K562 (cell line): Measurements from ENCODE around the gene TMEM143. TPM values are rescaled to one million over a fixed set of nuclear protein-coding genes. Genes with fewer than 3 reads are reported as not detected.
A peak's percentile ranks its signal among the peaks of the same experiment; 100 is the strongest.

Experiments used
- ATAC-seq: fragments of 200-7000 bp; cut with Tn5 transposase; 3 replicates; pipeline ENCODE4 v1.9.1; 2020; ENCODE audit warnings: moderate library complexity
- Bru-seq: library from RNA; stranded (reverse); fragments of 400-500 nt; gene quantifications from one replicate; lab custom pipeline; 2021; lab: Mats Ljungman, UMichigan
- BruChase-seq, 2 experiments: library from RNA; stranded (reverse); fragments of 400-500 nt; gene quantifications; one replicate each; lab custom pipeline; 2021; lab: Mats Ljungman, UMichigan
- BruUV-seq: library from RNA; stranded (reverse); fragments of 400-500 nt; replicated peaks from 2 replicates; lab custom pipeline; 2021; lab: Mats Ljungman, UMichigan
- CTCF ChIA-PET: fragments of 300-600 bp; formaldehyde crosslinking; extraction: SDS; loops from one replicate; lab custom pipeline; 2021; ENCODE audit warnings: low intra/inter-chr PET ratio; lab: Yijun Ruan, JAX
- POLR2A ChIA-PET: fragments of 300-600, 350-650 bp; sonication (Branson Sonifier 250); formaldehyde crosslinking; extraction: SDS; loops from one replicate; lab custom pipeline; 2021; ENCODE audit warnings: antibody characterized with exemption, inconsistent platforms; lab: Yijun Ruan, JAX
- DNase-seq, 4 experiments: peaks; one replicate each; pipeline versions ENCODE4 v3.0.0 to v3.0.0-alpha.2; 2011 to 2018; ENCODE audit warnings: low spot score in 3 of 4, mixed read lengths in 3 of 4; ENCODE audit errors: extremely low read depth in 1 of 4
- FAIRE-seq: peaks from 2 replicates; lab custom pipeline; 2011; peaks lifted over from hg19 to GRCh38; lab: Jason Lieb, UNC
- H2AFZ ChIP-seq: 2 replicates; pipeline ENCODE4 v1.6.0; 2011; ENCODE audit warnings: low read depth, low read length, control low read depth, inconsistent platforms
- H3K27ac ChIP-seq: fragments of 200-600 bp; 3 replicates; pipeline ENCODE4 v1.8.0; 2011; ENCODE audit warnings: low read depth, mild to moderate bottlenecking, control low read depth, inconsistent platforms, low read length, moderate library complexity, mixed read lengths; ENCODE audit errors: extremely low read depth
- H3K27me3 ChIP-seq, 2 experiments: fragments of 300-600 bp in 1 of 2; 2 replicates in 1 of 2; 3 replicates in 1 of 2; pipeline versions ENCODE4 v1.6.0 to v1.8.0; 2011; ENCODE audit warnings: inconsistent platforms in 2 of 2, low read length in 2 of 2, mild to moderate bottlenecking in 1 of 2, mixed read lengths in 1 of 2, moderate library complexity in 1 of 2; ENCODE audit not compliant: control insufficient read depth in 2 of 2, insufficient read depth in 2 of 2
- H3K36me3 ChIP-seq: fragments of 300-600 bp; 3 replicates; pipeline ENCODE4 v1.8.0; 2011; ENCODE audit warnings: mild to moderate bottlenecking, low read length, inconsistent platforms; ENCODE audit not compliant: control insufficient read depth, insufficient read depth
- H3K4me1 ChIP-seq, 2 experiments: fragments of 200-600 bp in 1 of 2; replicated peaks in 1 of 2; 2 replicates in 1 of 2; 3 replicates in 1 of 2; pipeline versions ENCODE4 v1.5.1 to v1.8.0; 2011; ENCODE audit warnings: inconsistent platforms in 2 of 2, low read length in 2 of 2, mild to moderate bottlenecking in 1 of 2, mixed read lengths in 1 of 2, moderate library complexity in 1 of 2; ENCODE audit not compliant: control insufficient read depth in 2 of 2, insufficient read depth in 2 of 2
- H3K4me2 ChIP-seq: 2 replicates; pipeline ENCODE4 v1.6.1; 2011; ENCODE audit warnings: low read length, control low read depth, inconsistent platforms, mixed read lengths; ENCODE audit not compliant: insufficient read depth
- H3K4me3 ChIP-seq: fragments of 200-600 bp; sonication (generic), shearing (Covaris generic); 2 replicates; pipeline ENCODE4 v1.5.1; 2016; ENCODE audit warnings: control low read depth, inconsistent platforms
- H3K79me2 ChIP-seq: fragments of 200-600 bp; 3 replicates; pipeline ENCODE4 v1.8.0; 2011; ENCODE audit warnings: low read length, inconsistent platforms; ENCODE audit not compliant: control insufficient read depth, insufficient read depth
- H3K9ac ChIP-seq, 2 experiments: 2 replicates each; pipeline versions ENCODE4 v1.6.0 to v1.6.1; 2011; ENCODE audit warnings: low read depth in 2 of 2, low read length in 2 of 2, control low read depth in 1 of 2, inconsistent platforms in 1 of 2, mild to moderate bottlenecking in 1 of 2, mixed read lengths in 1 of 2; ENCODE audit not compliant: insufficient read depth in 1 of 2
- H3K9me1 ChIP-seq: one replicate; pipeline ENCODE4 v1.6.0; 2011; ENCODE audit warnings: inconsistent platforms, mild to moderate bottlenecking, low read length, moderate library complexity; ENCODE audit not compliant: control insufficient read depth, insufficient read depth
- H3K9me3 ChIP-seq: replicated peaks from 2 replicates; pipeline ENCODE4 v1.5.1; 2011; ENCODE audit warnings: low read depth, low read length, inconsistent platforms; ENCODE audit not compliant: control insufficient read depth, insufficient read depth
- H4K20me1 ChIP-seq: replicated peaks from 2 replicates; pipeline ENCODE4 v1.6.1; 2011; ENCODE audit warnings: low read length, inconsistent platforms, mixed read lengths; ENCODE audit not compliant: control insufficient read depth, insufficient read depth
- NBN ChIP-seq: fragments of 450-650 bp; IDR thresholded peaks from 2 replicates; pipeline ENCODE4 v1.6.1; 2016; ENCODE audit warnings: low read depth, mild to moderate bottlenecking
- NR1H2 ChIP-seq: sonication (generic); formaldehyde crosslinking; IDR thresholded peaks from 2 replicates; pipeline ENCODE4 v1.4.0; 2020; ENCODE audit warnings: mild to moderate bottlenecking, missing genetic modification reagents
- POLR3A ChIP-seq: IDR thresholded peaks from 2 replicates; pipeline ENCODE4 v1.6.1; 2011; ENCODE audit warnings: borderline replicate concordance, mild to moderate bottlenecking, moderate library complexity; ENCODE audit not compliant: insufficient read length, insufficient read depth; ENCODE audit errors: extremely low read depth
- RBM17 ChIP-seq: fragments of 200-400 bp; formaldehyde crosslinking; IDR thresholded peaks from 2 replicates; pipeline ENCODE4 v1.6.1; 2017; ENCODE audit warnings: low read depth, mild to moderate bottlenecking, low read length, borderline replicate concordance
- RFX1 ChIP-seq: fragments of 450-650 bp; IDR thresholded peaks from 2 replicates; pipeline ENCODE4 v1.6.1; 2016; ENCODE audit warnings: mild to moderate bottlenecking, moderate library complexity
- SMARCE1 ChIP-seq: fragments of 450-650 bp; IDR thresholded peaks from 2 replicates; pipeline ENCODE4 v1.7.1; 2016; ENCODE audit warnings: mild to moderate bottlenecking
- STAG1 ChIP-seq: sonication (generic); formaldehyde crosslinking; IDR thresholded peaks from 2 replicates; pipeline ENCODE4 v1.5.0; 2020; ENCODE audit warnings: missing genetic modification reagents, borderline replicate concordance
- TAL1 ChIP-seq: fragments of 450-650 bp; IDR thresholded peaks from 2 replicates; pipeline ENCODE4 v1.6.1; 2016; ENCODE audit warnings: mild to moderate bottlenecking
- TRIM24 ChIP-seq, 2 experiments: fragments of 450-650 bp; IDR thresholded peaks; 2 replicates each; pipeline ENCODE4 v1.6.1; 2016
- ZNF311 ChIP-seq: fragments of 250-450 bp; sonication (Bioruptor Pico); IDR thresholded peaks from 2 replicates; pipeline ENCODE4 v1.4.0; 2020; ENCODE audit warnings: mild to moderate bottlenecking, moderate library complexity
- ZNF717 ChIP-seq: fragments of 250-450 bp; sonication (Bioruptor Pico); IDR thresholded peaks from 2 replicates; pipeline ENCODE4 v1.5.0; 2021
- WGBS: fragments of 100-300 bp; shearing (Covaris generic); methylation state at CpG from one replicate; pipeline ENCODE4 v1.1.6; 2016; ENCODE audit warnings: low coverage, mixed read lengths; ENCODE audit not compliant: insufficient coverage; ENCODE audit errors: missing lambda C conversion rate; 5-methylcytosine and 5-hydroxymethylcytosine counted together
- in situ Hi-C: fragments of 300-500 bp; cut with MboI; formaldehyde crosslinking; loops from 4 replicates; pipeline ENCODE4 v1.15.0; 2018; ENCODE audit warnings: inconsistent platforms, mixed read lengths
- intact Hi-C: fragments of 100-400 bp; cut with micrococcal nuclease; formaldehyde crosslinking; loops from 2 replicates; pipeline ENCODE4 v1.14.2; 2022
- long read RNA-seq, 3 experiments: library from polyadenylated mRNA in 2 of 3; library from RNA in 1 of 3; unstranded in 2 of 3; stranded (forward) in 1 of 3; transcript quantifications; one replicate each; pipeline ENCODE4 v2.0.0, GENCODE V29; 2019 to 2022
- polyA minus RNA-seq, 3 experiments: library from RNA; depleted of rRNA, polyadenylated mRNA; stranded (reverse); fragments of >200 nt; gene quantifications; 2 replicates each; pipeline ENCODE4 v1.2.3, GENCODE V29; 2011
- polyA plus RNA-seq, 8 experiments: library from polyadenylated mRNA; depleted of rRNA in 4 of 8; stranded (reverse) in 5 of 8; unstranded in 3 of 8; fragments of >200 nt; fragmentation: Nextera tagmentation in 2 of 8; fragmentation: Illumina TruSeq in 1 of 8; extraction: Ambion mirVana in 2 of 8; extraction: Trizol in 1 of 8; gene quantifications; 2 replicates each; pipeline versions ENCODE4 v1.2.1 to v1.2.3, GENCODE V29; 2011 to 2014; ENCODE audit warnings: inconsistent platforms in 1 of 8, missing spikeins in 1 of 8
- total RNA-seq, 7 experiments: library from RNA; depleted of rRNA in 6 of 7; stranded (reverse); fragments of >200 nt in 6 of 7; fragmentation: Illumina TruSeq in 2 of 7; extraction: Trizol in 2 of 7; gene quantifications; 2 replicates each; pipeline versions ENCODE4 v1.2.1 to v1.2.3, GENCODE V29; 2011 to 2021; ENCODE audit warnings: low replicate concordance in 1 of 7
- TF ChIP-seq, protein P1 (sequence below): sonication (generic); formaldehyde crosslinking; IDR thresholded peaks from 2 replicates; pipeline ENCODE4 v1.8.0; 2022; ENCODE audit warnings: mild to moderate bottlenecking, missing genetic modification reagents

The TMEM143 gene
- total RNA-seq (2011; cell fraction: chromatin; rRNA removed; ENCODE audit: low replicate concordance) = 29.3 and 59.3 TPM in 2 replicates
- 38.5 and 49.2 TPM in 2 replicates for total RNA-seq (2011; cell fraction: nucleolus; rRNA removed)
- 33.1 and 37.4 TPM in 2 replicates for total RNA-seq (2011; cell fraction: nucleoplasm; rRNA removed)
- total RNA-seq (2014; rRNA removed) = 2.3 and 5.1 TPM in 2 replicates
- 0.96 and 1.9 TPM in 2 replicates for total RNA-seq (2014; rRNA removed; fragmentation: Illumina TruSeq; extraction: Trizol)
- total RNA-seq (2015; rRNA removed; fragmentation: Illumina TruSeq; extraction: Trizol) = 2.5 and 4.3 TPM in 2 replicates
- total RNA-seq (2021) = 7.9 and 8.8 TPM in 2 replicates
- 6.6 and 12.4 TPM in 2 replicates for polyA plus RNA-seq (2011; rRNA removed)
- 9.7 and 10.7 TPM in 2 replicates for polyA plus RNA-seq (2011; cell fraction: cytosol; rRNA removed)
- polyA plus RNA-seq (2011; cell fraction: nucleus; rRNA removed) = 52.1 and 58.7 TPM in 2 replicates
- 5.2 and 12.0 TPM in 2 replicates for polyA plus RNA-seq (2012)
- 4.7 and 5.0 TPM in 2 replicates for polyA plus RNA-seq (2014; fragmentation: Illumina TruSeq; extraction: Trizol)
- polyA plus RNA-seq (2014; fragmentation: Nextera tagmentation; extraction: Ambion mirVana) = under 1 TPM; 0.66 to 0.67 TPM
- polyA plus RNA-seq (2014; rRNA removed) = 7.2 and 7.8 TPM in 2 replicates
- polyA minus RNA-seq (2011; rRNA and poly(A)+ RNA removed) = 3.8 and 5.5 TPM in 2 replicates
- 10.0 and 12.9 TPM in 2 replicates for polyA minus RNA-seq (2011; cell fraction: cytosol; rRNA and poly(A)+ RNA removed)
- 8.5 and 16.0 TPM in 2 replicates for polyA minus RNA-seq (2011; cell fraction: nucleus; rRNA and poly(A)+ RNA removed)
- Bru-seq, nascent RNA = percentile 50 among the genes with signal in this experiment
- BruChase-seq, experiment 1, labeled RNA remaining after a 2-hour chase = percentile 47 among the genes with signal in this experiment
- BruChase-seq, experiment 2, labeled RNA remaining after a 6-hour chase = percentile 48 among the genes with signal in this experiment
- long read RNA-seq, experiment 1, partial matches to known transcripts = 3 of 11 reads
- long read RNA-seq, experiment 1, other reads (novel, unspliced or antisense) = 6 of 11 reads
- long read RNA-seq, experiment 2, partial matches to known transcripts = 0 of 8 reads
- long read RNA-seq, experiment 2, other reads (novel, unspliced or antisense) = 6 of 8 reads
- long read RNA-seq, experiment 3, partial matches to known transcripts = 0 of 4 reads
- long read RNA-seq, experiment 3, other reads (novel, unspliced or antisense) = 0 of 4 reads

DNA sequence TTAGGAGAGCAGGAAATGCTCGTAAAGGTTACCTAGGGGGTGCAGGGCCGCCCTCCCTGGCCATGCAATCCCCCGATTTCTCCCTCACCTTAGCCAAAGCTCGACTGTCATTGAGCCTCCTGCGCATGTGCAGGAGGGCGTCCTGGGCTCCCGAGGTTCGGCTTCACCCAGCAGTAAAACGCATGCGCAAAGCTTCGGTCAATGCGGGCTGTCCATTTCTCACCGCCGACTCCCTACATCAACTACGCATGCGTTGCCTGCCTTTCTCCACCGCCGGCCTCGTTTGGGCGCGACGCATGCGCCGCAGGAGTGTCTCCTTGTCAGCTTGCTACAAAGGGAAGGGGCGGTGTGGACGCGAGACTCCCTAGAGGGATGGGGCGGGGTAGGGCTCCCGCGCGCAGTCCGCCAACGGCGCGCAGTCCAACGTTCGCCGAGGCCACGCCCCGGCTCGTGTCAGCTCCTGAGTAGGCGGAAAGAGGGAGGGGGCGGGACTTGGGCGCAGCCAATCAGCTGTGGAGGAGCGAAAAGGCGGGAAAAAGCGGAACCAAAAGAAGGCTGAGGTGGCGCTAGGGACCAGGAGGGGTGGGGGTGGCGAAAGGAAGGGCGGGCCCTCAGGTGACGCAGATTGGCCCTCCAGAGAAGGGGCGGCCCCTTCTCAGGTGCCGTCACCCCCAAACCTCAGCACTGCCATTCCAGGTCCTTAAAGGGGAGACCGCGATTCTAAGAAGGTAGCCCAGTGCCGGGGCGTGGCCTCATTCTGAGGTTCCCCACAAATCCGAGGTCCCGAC, at the start of gene TMEM143, which contains the start of gene SYNGR4:
Gene TMEM143 (minus strand): TSS at position 131 of the 788 bp plus-strand sequence. CDS start 20 bp downstream, at position 111.
Gene SYNGR4 (plus strand): TSS at position 558 of the 788 bp plus-strand sequence. CDS start 1,476 bp downstream, outside the sequence.
- Histone ChIP-seq H3K36me3 (peaks cover 3% of the 10 kb centered on the region; the same call in 2 of the 3 replicates), H3K9me3 (no peaks in the 10 kb centered on the region), H3K27me3 (no peaks in the 10 kb centered on the region), H3K9me1 (no peaks in the 10 kb centered on the region), H3K27ac (peak within 1 kb of the TSS; percentile 96), H4K20me1 (no peaks in the 10 kb centered on the region), H2AFZ (peak within 1 kb of the TSS; percentile 93), H3K4me3 (peak within 1 kb of the TSS; percentile 52), H3K4me1 (peaks cover 8 to 29% of the 10 kb centered on the region in 2 experiments), H3K9ac (peak within 1 kb of the TSS; percentile 93 to 96), H3K4me2 (peak within 1 kb of the TSS; percentile 98), H3K79me2 (peaks cover 4% of the 10 kb centered on the region; the same call in 1 of the 3 replicates)
- 0% methylated on average over 47 of the region's 59 CpGs for WGBS
- intact Hi-C loops (loop anchor here (2.0 to 5.0 kb wide), 3 partner anchors 27 to 42 kb away; partner anchors contain the start of gene KDELR1), in situ Hi-C loops (no loop called here)
- BruUV-seq = no TSS peak
- FAIRE-seq (peak; percentile 100), DNase-seq (peak; percentile 98 to 100 (median 99)), ATAC-seq (peak; percentile 95)
- CTCF ChIA-PET = no interaction called here
- POLR2A ChIA-PET = interaction anchor here (0.6 to 2.5 kb wide), 14 partner anchors 9 to 357 kb away, joined by 3 to 13 read pairs (median 4); partner anchors contain the start of gene KDELR1
- TF ChIP-seq TAL1 = no peak
- TF ChIP-seq ZNF311 (CRISPR knock-in tag) = no peak
- peak in 1 of 2 experiments; percentile 51; a peak in 2 of 4 replicates for TF ChIP-seq TRIM24 (IDR thresholded peaks at IDR 0.05)
- TF ChIP-seq POLR3A = no peak
- TF ChIP-seq, protein P1, sequence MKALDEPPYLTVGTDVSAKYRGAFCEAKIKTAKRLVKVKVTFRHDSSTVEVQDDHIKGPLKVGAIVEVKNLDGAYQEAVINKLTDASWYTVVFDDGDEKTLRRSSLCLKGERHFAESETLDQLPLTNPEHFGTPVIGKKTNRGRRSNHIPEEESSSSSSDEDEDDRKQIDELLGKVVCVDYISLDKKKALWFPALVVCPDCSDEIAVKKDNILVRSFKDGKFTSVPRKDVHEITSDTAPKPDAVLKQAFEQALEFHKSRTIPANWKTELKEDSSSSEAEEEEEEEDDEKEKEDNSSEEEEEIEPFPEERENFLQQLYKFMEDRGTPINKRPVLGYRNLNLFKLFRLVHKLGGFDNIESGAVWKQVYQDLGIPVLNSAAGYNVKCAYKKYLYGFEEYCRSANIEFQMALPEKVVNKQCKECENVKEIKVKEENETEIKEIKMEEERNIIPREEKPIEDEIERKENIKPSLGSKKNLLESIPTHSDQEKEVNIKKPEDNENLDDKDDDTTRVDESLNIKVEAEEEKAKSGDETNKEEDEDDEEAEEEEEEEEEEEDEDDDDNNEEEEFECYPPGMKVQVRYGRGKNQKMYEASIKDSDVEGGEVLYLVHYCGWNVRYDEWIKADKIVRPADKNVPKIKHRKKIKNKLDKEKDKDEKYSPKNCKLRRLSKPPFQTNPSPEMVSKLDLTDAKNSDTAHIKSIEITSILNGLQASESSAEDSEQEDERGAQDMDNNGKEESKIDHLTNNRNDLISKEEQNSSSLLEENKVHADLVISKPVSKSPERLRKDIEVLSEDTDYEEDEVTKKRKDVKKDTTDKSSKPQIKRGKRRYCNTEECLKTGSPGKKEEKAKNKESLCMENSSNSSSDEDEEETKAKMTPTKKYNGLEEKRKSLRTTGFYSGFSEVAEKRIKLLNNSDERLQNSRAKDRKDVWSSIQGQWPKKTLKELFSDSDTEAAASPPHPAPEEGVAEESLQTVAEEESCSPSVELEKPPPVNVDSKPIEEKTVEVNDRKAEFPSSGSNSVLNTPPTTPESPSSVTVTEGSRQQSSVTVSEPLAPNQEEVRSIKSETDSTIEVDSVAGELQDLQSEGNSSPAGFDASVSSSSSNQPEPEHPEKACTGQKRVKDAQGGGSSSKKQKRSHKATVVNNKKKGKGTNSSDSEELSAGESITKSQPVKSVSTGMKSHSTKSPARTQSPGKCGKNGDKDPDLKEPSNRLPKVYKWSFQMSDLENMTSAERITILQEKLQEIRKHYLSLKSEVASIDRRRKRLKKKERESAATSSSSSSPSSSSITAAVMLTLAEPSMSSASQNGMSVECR (CRISPR knock-in tag) = no peak
- TF ChIP-seq NR1H2 (CRISPR knock-in tag) = no peak
- TF ChIP-seq RFX1 = no peak
- no peak for TF ChIP-seq ZNF717 (CRISPR knock-in tag)
- TF ChIP-seq RBM17 = no peak
- TF ChIP-seq STAG1 (CRISPR knock-in tag) = no peak
- no peak for TF ChIP-seq NBN
- TF ChIP-seq SMARCE1 = no peak
